DMS 273 (cell line): Measurements from ENCODE around the gene FAM131A.

Experiments
- DNase-seq: peaks from one replicate; lab custom pipeline; 2025; ENCODE audit not compliant: unreplicated experiment; lab: John Stamatoyannopoulos, UW

Gene FAM131A, protein sequence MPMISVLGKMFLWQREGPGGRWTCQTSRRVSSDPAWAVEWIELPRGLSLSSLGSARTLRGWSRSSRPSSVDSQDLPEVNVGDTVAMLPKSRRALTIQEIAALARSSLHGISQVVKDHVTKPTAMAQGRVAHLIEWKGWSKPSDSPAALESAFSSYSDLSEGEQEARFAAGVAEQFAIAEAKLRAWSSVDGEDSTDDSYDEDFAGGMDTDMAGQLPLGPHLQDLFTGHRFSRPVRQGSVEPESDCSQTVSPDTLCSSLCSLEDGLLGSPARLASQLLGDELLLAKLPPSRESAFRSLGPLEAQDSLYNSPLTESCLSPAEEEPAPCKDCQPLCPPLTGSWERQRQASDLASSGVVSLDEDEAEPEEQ

DNA sequence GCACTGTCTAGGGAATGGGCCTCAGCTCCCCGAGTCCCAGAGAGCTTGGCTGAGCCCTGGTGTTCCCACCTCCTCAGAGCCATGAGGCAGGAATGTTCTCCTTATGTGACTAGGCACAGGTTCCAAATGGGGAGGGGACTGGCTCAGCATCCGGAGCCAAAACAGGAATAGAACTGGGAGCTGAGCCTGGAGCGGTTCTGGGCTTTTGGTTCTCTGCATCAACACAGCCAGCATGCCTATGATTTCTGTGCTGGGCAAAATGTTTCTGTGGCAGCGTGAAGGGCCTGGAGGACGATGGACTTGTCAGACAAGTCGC, at the start of gene FAM131A:
TSS of gene FAM131A (plus strand) at position 202 of the 316 bp plus-strand sequence. CDS start at position 233, 31 bp downstream.
- DNase-seq = peak; percentile 68

DNA sequence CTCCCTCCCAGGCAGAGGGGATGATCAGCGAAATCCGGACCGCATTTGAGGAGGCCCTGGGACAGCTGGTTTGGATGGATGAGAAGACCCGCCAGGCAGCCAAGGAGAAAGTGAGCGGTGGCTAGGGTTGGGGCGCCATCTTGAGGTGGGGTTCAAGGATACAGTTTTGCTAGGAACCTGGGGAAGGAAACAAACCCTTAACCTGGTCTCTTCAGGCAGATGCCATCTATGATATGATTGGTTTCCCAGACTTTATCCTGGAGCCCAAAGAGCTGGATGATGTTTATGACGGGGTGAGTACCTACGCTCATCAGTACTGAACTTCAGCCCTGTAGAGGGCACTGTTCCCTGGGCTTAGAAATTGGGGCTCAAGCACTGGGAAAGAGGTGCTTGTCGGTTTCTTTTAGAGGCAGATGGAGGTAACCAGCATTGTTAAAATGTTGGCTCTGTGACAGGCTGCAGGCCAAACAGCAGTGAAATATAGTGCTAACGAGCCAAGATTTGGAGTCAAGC, 47.9 kb upstream of the FAM131A start:
- peak; percentile 93 for DNase-seq

DNA sequence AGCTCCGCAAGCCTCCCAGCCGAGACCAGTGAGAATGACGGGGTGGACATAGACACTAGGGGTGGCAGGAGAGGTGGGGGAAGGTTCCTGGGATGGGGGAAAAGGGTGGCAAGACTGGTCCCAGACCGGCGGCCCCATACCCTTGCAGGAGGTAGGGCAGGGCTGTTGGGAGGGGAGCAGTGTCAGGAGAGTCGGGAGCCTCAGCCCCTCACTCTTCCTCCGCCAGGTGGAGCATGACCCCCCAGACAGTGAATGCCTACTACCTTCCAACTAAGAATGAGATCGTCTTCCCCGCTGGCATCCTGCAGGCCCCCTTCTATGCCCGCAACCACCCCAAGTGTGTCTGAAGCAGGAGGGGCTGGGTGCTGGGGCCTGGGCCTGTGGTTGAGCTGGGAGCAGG, 47.1 kb upstream of the FAM131A start:
- no peak for DNase-seq

DNA sequence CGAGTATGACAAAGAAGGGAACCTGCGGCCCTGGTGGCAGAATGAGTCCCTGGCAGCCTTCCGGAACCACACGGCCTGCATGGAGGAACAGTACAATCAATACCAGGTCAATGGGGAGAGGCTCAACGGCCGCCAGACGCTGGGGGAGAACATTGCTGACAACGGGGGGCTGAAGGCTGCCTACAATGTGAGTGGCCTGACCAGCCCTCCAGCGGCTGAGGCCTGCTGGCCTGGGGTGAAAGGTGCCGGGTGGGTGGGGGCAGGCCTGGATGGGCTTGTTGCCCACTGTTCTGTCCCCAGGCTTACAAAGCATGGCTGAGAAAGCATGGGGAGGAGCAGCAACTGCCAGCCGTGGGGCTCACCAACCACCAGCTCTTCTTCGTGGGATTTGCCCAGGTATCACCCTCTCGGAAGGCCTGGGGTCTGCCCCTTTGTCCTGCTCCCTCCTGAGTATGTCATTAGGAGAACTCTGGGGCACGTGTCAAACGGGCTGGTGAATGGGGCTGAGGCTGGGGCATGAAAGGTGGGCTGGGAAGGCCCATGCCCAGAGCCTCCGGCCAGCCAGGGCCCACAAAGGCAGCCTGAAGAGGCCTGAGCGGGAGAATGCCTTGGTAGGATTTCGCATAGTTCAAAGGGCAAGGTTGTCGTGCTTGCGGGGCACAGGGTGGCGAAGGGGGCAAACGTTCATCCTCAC, 46.2 kb upstream of the FAM131A start:
- DNase-seq = no peak

DNA sequence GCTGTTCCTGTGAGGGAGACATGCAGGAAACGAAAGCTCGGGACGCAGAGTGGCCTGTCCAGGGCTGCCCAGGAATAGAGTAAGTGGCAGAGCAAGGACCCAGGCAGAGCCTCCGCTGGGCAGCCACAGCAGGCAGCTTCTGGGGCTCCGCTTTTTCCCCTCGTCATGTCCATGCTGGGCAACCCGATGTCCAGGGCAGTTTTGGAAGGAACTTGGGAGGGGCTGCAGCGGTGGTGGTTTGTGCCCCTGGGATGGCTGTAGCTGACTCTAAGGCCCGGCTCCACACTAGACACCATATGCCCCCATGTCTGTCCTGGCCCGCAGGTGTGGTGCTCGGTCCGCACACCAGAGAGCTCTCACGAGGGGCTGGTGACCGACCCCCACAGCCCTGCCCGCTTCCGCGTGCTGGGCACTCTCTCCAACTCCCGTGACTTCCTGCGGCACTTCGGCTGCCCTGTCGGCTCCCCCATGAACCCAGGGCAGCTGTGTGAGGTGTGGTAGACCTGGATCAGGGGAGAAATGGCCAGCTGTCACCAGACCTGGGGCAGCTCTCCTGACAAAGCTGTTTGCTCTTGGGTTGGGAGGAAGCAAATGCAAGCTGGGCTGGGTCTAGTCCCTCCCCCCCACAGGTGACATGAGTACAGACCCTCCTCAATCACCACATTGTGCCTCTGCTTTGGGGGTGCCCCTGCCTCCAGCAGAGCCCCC, 45.5 kb upstream of the FAM131A start:
- no peak for DNase-seq

DNA sequence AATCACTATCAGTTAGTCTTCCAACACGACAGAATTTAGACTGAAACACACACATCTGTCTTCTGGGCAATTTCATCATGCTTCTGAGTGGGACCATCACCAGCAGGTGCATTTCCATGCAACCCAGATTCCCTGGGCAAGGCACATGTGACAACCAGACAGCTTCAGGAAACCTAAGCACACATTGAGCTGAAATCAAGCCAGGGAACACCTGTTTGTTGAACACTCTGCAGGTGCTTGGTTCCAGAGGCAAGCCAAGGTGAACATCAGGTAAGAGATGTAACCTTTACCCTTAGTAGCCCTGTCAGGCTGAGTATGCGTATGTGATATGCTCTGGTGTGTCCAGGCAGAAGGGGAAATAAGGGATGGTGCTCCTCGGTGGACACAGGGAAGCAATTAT, 41.6 kb upstream of the FAM131A start:
- no peak for DNase-seq

DNA sequence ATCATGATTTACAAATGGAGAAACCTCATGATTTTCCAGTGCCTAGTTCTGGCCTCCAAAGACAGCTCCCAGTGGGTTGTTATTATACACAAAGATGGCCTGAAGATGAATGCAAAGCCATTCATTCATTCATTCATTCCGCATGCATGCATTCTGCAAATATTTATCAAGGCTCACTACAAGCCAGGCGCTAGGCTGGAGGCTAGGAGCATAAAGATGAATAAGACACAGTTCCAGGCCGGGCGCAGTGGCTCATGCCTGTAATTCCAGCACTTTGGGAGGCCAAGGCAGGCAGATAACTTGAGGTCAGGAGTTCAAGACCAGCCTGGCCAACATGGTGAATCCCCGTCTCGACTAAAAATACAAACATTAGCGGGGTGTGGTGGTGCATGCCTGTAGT, 40.8 kb upstream of the FAM131A start:
- no peak for DNase-seq

DNA sequence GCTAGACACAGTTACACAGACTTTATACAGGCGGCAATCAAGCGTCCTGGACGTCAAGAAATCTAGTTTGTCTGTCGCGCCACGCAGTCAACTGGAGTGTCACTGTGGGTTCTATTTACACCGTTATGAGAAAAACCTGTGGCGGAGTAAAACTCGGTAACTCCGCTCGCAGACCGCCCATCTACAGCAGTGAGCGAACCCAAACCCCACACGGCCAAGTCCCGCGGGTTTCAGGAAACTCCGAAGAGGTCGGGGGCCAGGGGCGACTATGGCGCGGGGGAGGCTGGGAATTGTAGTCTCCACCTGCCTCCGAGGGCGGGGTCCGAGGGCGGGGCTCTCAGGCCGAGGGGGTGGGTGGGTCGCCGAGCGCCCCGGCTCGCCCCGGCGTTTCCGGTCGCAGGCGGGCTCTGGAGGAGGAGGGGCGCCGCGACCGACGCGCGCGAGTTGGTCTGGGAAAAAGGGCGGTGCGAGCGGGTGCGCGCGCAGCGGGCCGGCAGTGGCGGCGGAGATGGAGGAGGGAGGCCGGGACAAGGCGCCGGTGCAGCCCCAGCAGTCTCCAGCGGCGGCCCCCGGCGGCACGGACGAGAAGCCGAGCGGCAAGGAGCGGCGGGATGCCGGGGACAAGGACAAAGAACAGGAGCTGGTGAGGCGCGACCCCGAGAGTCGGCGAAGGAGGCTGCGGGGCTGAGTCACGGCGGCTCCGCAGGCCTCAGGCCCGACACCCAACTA, 38.5 kb upstream of the FAM131A start, which contains the start of gene PSMD2:
TSS of gene PSMD2 (plus strand) at position 483 of the 729 bp plus-strand sequence. CDS start at position 509, 26 bp downstream.
- peak; percentile 100 for DNase-seq

DNA sequence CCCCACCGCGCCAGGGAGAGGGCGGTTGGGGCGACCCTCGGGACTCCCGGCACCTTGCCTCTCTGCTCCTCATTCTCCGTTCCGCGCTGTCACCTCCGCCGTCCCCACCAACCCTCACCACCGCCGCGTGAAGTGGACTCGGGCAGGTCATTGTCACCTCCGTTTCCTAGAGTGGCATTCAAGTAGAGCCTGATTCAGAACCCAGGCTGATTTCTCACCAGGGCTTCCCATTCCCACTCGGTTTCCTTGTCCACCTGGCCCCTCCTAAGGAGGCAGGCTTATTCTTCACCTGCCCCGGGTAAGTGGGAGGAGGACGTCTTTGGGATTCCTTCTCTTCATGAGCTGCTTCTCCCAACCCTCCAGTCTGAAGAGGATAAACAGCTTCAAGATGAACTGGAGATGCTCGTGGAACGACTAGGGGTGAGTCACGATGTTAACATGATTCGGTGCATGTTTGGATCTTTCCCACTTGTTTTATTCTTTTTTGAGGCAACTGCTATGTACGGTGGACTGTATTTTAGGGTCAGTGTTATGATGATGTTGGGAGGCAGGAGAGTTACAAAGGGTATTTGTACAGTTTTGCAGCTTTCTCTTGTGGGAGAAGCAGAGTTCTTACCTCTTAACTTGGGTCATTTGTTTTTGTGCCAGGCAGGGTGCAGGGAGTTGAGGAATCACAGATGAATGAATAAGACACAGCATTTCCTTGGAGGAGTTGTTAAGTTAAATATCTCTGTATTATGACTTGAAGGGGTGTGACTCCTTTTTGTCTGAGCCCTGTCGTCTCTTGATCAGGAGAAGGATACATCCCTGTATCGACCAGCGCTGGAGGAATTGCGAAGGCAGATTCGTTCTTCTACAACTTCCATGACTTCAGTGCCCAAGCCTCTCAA, 37.7 kb upstream of the FAM131A start:
- DNase-seq = peak; percentile 59

DNA sequence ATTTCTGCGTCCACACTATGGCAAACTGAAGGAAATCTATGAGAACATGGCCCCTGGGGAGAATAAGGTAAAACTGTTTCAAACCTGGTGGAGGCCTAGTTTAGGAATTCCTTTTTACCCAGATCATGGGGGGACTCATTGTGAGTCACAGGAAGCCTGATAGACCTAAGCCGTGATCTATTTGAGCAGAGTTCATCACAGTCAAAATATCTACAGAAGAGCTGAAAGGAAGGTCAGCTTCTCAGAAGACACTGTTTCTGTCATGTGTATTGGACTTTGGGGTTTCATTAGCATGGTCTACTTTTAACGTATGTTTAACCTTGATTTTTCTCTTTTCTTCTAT, 37.1 kb upstream of the FAM131A start:
- DNase-seq = no peak

DNA sequence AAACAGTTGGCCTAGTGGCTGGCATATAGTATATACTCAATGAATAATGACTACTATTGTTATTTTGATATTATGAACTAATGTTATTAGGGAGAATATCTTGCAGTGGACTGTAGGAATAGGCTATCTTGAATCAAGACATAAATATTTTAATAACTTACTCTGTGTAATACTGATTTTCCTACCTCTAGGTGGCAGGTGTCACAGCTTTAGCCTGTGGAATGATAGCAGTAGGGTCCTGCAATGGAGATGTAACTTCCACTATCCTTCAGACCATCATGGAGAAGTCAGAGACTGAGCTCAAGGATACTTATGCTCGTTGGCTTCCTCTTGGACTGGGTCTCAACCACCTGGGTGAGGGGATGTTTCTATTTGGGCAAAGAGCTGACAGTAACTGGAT, 31.8 kb upstream of the FAM131A start:
- DNase-seq = peak; percentile 58

DNA sequence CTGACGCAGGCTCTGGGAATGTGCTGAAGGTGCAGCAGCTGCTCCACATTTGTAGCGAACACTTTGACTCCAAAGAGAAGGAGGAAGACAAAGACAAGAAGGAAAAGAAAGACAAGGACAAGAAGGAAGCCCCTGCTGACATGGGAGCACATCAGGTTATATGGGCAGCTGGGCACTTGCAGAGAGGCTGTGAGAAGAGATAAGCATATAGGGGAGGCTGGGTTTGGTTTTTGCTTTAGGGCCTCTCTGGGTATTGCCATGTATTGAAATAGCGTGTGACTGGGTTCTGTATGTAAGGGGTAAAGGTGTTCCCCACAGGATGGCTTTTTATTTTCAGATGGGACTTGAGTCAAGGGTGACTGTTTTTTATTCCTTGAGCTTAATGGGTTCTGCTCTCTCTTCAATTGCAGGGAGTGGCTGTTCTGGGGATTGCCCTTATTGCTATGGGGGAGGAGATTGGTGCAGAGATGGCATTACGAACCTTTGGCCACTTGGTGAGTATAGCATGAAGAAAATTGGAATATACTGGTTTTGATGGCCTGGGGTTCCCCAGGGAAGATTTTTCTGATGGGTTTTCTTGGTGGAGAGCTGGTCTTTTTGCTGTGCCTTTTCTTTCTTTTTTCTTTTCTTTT, 30.9 kb upstream of the FAM131A start:
- no peak for DNase-seq

DNA sequence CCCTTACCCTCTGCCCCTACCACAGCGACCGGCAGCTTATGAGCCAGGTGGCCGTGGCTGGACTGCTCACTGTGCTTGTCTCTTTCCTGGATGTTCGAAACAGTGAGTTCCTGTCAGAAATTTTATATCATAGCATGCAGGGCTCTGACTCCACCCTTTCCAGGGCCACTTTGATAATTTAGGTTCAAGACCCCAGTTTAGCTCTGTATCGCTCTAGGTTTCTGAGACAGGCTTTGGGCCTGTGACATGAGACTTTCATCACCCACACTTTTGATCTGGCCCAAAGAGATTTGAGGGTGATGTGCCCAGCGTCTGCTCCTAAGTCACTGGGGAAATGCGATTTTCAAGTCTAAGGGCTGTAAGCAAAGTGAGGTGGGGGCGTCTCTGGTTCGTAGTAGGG, 29.5 kb upstream of the FAM131A start:
- no peak for DNase-seq

DNA sequence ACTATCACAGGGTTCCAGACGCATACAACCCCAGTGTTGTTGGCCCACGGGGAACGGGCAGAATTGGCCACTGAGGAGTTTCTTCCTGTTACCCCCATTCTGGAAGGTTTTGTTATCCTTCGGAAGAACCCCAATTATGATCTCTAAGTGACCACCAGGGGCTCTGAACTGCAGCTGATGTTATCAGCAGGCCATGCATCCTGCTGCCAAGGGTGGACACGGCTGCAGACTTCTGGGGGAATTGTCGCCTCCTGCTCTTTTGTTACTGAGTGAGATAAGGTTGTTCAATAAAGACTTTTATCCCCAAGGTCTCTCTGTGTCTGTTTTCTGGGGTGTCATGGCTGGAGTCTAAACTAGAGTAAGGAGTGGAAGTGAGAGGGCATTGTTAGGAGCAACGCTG, 28.7 kb upstream of the FAM131A start:
- DNase-seq = no peak

DNA sequence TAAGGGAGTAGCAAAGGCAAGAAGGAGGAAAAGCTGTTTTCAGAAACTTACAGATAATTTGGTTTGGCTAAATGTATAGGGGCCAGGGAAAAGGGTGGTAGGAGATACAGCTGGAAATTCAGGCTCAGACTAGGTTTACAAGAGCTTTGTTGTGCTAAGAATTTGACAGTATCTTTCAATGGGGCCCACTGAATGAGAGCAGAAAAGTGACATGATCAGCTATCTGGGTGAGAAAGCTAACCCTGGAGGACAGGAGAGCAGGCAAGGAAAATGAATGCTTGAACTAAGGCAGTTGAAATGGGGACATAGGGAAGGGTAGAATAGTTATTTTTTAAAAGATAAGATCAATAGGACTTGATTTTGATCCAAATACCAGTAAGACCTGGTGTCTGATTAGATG, 25.8 kb upstream of the FAM131A start:
- DNase-seq = no peak

DNA sequence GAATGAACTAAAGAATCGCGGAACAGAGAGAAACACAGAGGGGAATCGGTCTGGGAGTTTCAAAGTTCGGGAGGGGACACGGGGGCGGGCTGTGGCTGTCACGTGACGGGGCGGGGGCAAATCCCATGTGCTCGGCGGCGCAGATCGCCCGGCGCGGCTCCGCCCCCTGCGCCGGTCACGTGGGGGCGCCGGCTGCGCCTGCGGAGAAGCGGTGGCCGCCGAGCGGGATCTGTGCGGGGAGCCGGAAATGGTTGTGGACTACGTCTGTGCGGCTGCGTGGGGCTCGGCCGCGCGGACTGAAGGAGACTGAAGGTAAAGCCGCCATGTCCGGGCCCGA, 23.1 kb upstream of the FAM131A start, which contains the start of gene EIF4G1:
TSS of gene EIF4G1 (plus strand) at position 244 of the 337 bp plus-strand sequence. CDS start 1,191 bp downstream, outside the sequence.
- peak; percentile 99 for DNase-seq

DNA sequence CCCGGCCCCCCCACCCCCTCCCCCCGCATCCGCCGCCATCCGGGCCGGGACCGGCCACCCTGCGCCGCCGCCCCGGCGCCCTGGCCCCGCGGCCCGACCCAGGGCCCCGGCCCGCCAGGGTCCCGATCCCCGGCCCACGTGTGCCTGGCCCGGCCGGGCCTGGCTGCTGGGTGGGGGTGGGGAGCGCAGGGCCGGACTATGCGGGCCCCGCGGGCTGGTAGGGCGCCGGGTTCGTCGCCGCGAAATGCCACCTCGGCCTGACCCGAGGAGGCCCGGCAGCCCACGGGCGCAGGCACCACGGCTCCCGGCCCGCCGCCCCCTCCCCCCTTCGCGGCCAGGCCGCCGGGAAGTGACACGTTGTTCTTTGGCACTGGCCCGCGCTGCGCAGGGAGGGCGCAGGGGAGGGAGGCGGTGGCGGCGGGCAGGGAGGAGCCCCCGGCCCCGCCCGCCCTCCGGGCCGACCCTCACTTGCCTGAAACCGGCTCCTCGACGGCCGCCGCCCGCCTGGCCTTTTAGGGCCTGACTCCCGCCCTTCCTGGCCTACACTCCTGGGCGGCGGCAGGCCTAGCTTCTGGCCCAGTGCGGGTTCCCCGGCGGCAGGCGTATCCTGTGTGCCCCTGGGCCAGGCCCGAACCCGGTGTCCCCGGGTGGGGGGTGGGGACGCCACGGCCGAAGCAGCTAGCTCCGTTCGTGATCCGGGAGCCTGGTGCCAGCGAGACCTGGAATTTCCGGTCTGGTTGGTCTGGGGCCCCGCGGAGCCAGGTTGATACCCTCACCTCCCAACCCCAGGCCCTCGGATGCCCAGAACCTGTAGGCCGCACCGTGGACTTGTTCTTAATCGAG, 22.5 kb upstream of the FAM131A start:
- peak; percentile 86 for DNase-seq

DNA sequence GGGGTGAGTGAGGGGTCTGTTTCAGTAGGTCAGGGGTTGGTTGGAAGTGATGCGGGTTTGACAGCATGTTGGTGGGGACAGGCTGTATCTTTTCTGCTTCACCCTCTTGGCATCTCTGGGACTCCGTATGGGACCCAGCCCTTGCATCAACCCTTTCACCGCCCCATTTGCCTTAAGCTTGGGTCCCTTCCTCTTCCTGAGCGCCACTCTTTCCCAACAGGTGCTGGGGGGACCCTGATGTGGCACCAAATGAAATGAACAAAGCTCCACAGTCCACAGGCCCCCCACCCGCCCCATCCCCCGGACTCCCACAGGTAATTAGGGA, 21.9 kb upstream of the FAM131A start:
- DNase-seq = peak; percentile 67
